SK-N-SH treated with all-trans-retinoic acid at 6 μM for 48 hours (cell line): ENCODE measurements around the gene SOX21.

Source experiments
- ARNTL ChIP-seq: fragments of 450-650 bp; formaldehyde crosslinking; IDR thresholded peaks from 2 replicates; pipeline ENCODE4 v1.5.0; 2020; ENCODE audit warnings: low read depth, mild to moderate bottlenecking, moderate library complexity, borderline replicate concordance
- CREB5 ChIP-seq: fragments of 250-450 bp; sonication (Bioruptor Pico); IDR thresholded peaks from 2 replicates; pipeline ENCODE4 v1.5.1; 2020; ENCODE audit warnings: low read depth, mild to moderate bottlenecking, moderate library complexity
- CSRNP3 ChIP-seq: fragments of 250-450 bp; sonication (Bioruptor Pico); IDR thresholded peaks from 2 replicates; pipeline ENCODE4 v1.5.1; 2021; ENCODE audit warnings: mild to moderate bottlenecking, moderate library complexity
- ESRRG ChIP-seq: fragments of 250-450 bp; sonication (Bioruptor Pico); IDR thresholded peaks from 2 replicates; pipeline ENCODE4 v1.6.1; 2021; ENCODE audit warnings: mild to moderate bottlenecking
- ISL1 ChIP-seq: fragments of 250-450 bp; sonication (Bioruptor Pico); IDR thresholded peaks from 2 replicates; pipeline ENCODE4 v2.1.2; 2022; ENCODE audit warnings: mild to moderate bottlenecking, moderate library complexity
- OSR1 ChIP-seq: fragments of 250-450 bp; sonication (Bioruptor Pico); IDR thresholded peaks from 2 replicates; pipeline ENCODE4 v1.8.0; 2022; ENCODE audit warnings: moderate library complexity, mild to moderate bottlenecking, inconsistent platforms
- PATZ1 ChIP-seq: fragments of 250-450 bp; sonication (Bioruptor Pico); IDR thresholded peaks from 2 replicates; pipeline ENCODE4 v1.8.0; 2020; ENCODE audit warnings: mild to moderate bottlenecking, moderate library complexity, borderline replicate concordance
- PPARA ChIP-seq: fragments of 250-450 bp; sonication (Bioruptor Pico); IDR thresholded peaks from 2 replicates; pipeline ENCODE4 v1.5.0; 2020; ENCODE audit warnings: mild to moderate bottlenecking, borderline replicate concordance
- RARB ChIP-seq: fragments of 250-450 bp; sonication (Bioruptor Pico); IDR thresholded peaks from 2 replicates; pipeline ENCODE4 v1.8.0; 2021; ENCODE audit warnings: mild to moderate bottlenecking, moderate library complexity
- SNAI2 ChIP-seq: fragments of 250-450 bp; sonication (Bioruptor Pico); IDR thresholded peaks from 2 replicates; pipeline ENCODE4 v1.5.0; 2020; ENCODE audit warnings: mild to moderate bottlenecking, moderate library complexity
- TSHZ2 ChIP-seq: fragments of 250-450 bp; sonication (Bioruptor Pico); IDR thresholded peaks from 2 replicates; pipeline ENCODE4 v1.5.0; 2020; ENCODE audit warnings: mild to moderate bottlenecking, moderate library complexity
- ZC3H10 ChIP-seq: fragments of 250-450 bp; sonication (Bioruptor Pico); IDR thresholded peaks from 2 replicates; pipeline ENCODE4 v1.5.1; 2021; ENCODE audit warnings: mild to moderate bottlenecking, moderate library complexity
- ZFP3 ChIP-seq: fragments of 250-450 bp; sonication (Bioruptor Pico); IDR thresholded peaks from 2 replicates; pipeline ENCODE4 v1.5.0; 2020; ENCODE audit warnings: mild to moderate bottlenecking, moderate library complexity
- ZNF8 ChIP-seq: fragments of 450-650 bp; formaldehyde crosslinking; IDR thresholded peaks from 2 replicates; pipeline ENCODE4 v1.5.0; 2020; ENCODE audit warnings: mild to moderate bottlenecking, moderate library complexity

- TF ChIP-seq TSHZ2 (no peak), ARNTL (CRISPR knock-in tag) (no peak), ZFP3 (CRISPR knock-in tag) (no peak), CREB5 (no peak), PATZ1 (no peak), ZC3H10 (no peak), PPARA (CRISPR knock-in tag) (no peak), ZNF8 (CRISPR knock-in tag) (no peak), CSRNP3 (CRISPR knock-in tag) (no peak), ISL1 (CRISPR knock-in tag) (no peak), RARB (CRISPR knock-in tag) (no peak), OSR1 (no peak), ESRRG (CRISPR knock-in tag) (no peak), SNAI2 (no peak)
Observed at GRCh38 chr13:94672400-94672799, 39.9 kb downstream of the SOX21 start.
